MCF 10A (cell line): ENCODE measurements around the gene EHD3. TPM values are rescaled to one million over a fixed set of nuclear protein-coding genes. Genes with fewer than 3 reads are reported as not detected.

Experiments used
- BruUV-seq: library from RNA; stranded (reverse); fragments of 400-500 nt; replicated peaks from 2 replicates; lab custom pipeline; 2021; lab: Mats Ljungman, UMichigan
- CTCF ChIA-PET: fragments of 300-600 bp; sonication (Branson Sonifier 250); formaldehyde crosslinking; extraction: SDS; loops from one replicate; lab custom pipeline; 2021; ENCODE audit warnings: antibody characterized with exemption, inconsistent platforms; lab: Yijun Ruan, JAX
- POLR2A ChIA-PET: fragments of 300-600, 350-650 bp; sonication (Branson Sonifier 250); formaldehyde crosslinking; extraction: SDS; loops from one replicate; lab custom pipeline; 2020; ENCODE audit warnings: antibody characterized with exemption, inconsistent platforms; lab: Yijun Ruan, JAX
- DNase-seq: peaks from one replicate; pipeline ENCODE4 v3.0.0-alpha.2; 2018; ENCODE audit not compliant: unreplicated experiment
- H3K27ac Mint-ChIP-seq: one replicate; pipeline ENCODE4 v1.8.0; 2022; ENCODE audit warnings: mild to moderate bottlenecking, low read depth, mixed read lengths; ENCODE audit not compliant: unreplicated experiment
- H3K27me3 Mint-ChIP-seq: one replicate; pipeline ENCODE4 v1.8.0; 2022; ENCODE audit warnings: mixed read lengths; ENCODE audit not compliant: insufficient read depth, unreplicated experiment
- H3K36me3 Mint-ChIP-seq: one replicate; pipeline ENCODE4 v1.8.0; 2022; ENCODE audit warnings: mild to moderate bottlenecking, moderate library complexity, mixed read lengths; ENCODE audit not compliant: insufficient read depth, unreplicated experiment
- H3K4me1 Mint-ChIP-seq: one replicate; pipeline ENCODE4 v1.8.0; 2022; ENCODE audit warnings: mixed read lengths; ENCODE audit not compliant: insufficient read depth, unreplicated experiment
- H3K4me3 Mint-ChIP-seq: one replicate; pipeline ENCODE4 v1.8.0; 2022; ENCODE audit warnings: mild to moderate bottlenecking, moderate library complexity, mixed read lengths; ENCODE audit not compliant: unreplicated experiment
- H3K9me3 Mint-ChIP-seq: one replicate; pipeline ENCODE4 v1.8.0; 2022; ENCODE audit warnings: mixed read lengths; ENCODE audit not compliant: unreplicated experiment
- intact Hi-C: fragments of 100-400 bp; cut with micrococcal nuclease; formaldehyde crosslinking; loops from 2 replicates; pipeline ENCODE4 v1.14.1; 2022
- total RNA-seq: library from RNA; stranded (reverse); gene quantifications from 2 replicates; pipeline ENCODE4 v1.2.3, GENCODE V29; 2022
- TF ChIP-seq, protein P1 (sequence below): fragments of 200-600 bp; IDR thresholded peaks from one replicate; pipeline ENCODE4 v1.8.0; 2022; ENCODE audit warnings: antibody characterized with exemption, mild to moderate bottlenecking; ENCODE audit not compliant: unreplicated experiment

Gene EHD3
- total RNA-seq, 1 experiment from 2014 or later: 0.49 TPM

DNA sequence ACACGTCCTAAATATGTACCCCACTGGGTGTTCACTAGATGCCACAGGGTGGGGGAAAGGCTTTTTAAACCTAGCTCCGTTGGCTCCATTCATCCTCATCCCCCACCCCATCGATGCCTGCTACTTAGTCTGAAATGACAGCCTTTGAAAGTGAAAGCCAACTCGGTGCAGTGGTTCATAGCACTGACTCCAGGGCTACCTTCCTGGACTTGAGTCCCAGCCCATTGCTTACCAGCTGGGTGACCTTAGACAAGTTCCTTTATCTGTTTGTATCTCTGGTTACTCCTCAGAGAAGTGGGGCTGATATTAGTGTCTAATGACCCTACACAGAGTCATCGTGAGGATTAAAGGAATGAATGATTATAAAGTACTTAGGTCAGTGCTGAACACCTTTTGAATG is 24.4 kb downstream of the EHD3 start:
- no TSS peak for BruUV-seq
- H3K9me3 Mint-ChIP-seq: no peaks in the 10 kb centered on the region
- CTCF ChIA-PET: interaction anchor here (0.6 kb wide), 1 partner anchor 999 kb away, joined by 4 read pairs; no protein-coding TSS in a partner anchor
- no peak overlapping the region for H3K4me3 Mint-ChIP-seq
- DNase-seq: no peak
- H3K27ac Mint-ChIP-seq: no peak overlapping the region
- intact Hi-C loops: no loop called here
- no peaks in the 10 kb centered on the region for H3K4me1 Mint-ChIP-seq
- no peaks in the 10 kb centered on the region for H3K27me3 Mint-ChIP-seq
- H3K36me3 Mint-ChIP-seq: no peaks in the 10 kb centered on the region
- TF ChIP-seq, protein P1, sequence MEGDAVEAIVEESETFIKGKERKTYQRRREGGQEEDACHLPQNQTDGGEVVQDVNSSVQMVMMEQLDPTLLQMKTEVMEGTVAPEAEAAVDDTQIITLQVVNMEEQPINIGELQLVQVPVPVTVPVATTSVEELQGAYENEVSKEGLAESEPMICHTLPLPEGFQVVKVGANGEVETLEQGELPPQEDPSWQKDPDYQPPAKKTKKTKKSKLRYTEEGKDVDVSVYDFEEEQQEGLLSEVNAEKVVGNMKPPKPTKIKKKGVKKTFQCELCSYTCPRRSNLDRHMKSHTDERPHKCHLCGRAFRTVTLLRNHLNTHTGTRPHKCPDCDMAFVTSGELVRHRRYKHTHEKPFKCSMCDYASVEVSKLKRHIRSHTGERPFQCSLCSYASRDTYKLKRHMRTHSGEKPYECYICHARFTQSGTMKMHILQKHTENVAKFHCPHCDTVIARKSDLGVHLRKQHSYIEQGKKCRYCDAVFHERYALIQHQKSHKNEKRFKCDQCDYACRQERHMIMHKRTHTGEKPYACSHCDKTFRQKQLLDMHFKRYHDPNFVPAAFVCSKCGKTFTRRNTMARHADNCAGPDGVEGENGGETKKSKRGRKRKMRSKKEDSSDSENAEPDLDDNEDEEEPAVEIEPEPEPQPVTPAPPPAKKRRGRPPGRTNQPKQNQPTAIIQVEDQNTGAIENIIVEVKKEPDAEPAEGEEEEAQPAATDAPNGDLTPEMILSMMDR: no peak
- POLR2A ChIA-PET: interaction anchor here (0.6 kb wide), 1 partner anchor 680 kb away, joined by 3 read pairs; no protein-coding TSS in a partner anchor

DNA sequence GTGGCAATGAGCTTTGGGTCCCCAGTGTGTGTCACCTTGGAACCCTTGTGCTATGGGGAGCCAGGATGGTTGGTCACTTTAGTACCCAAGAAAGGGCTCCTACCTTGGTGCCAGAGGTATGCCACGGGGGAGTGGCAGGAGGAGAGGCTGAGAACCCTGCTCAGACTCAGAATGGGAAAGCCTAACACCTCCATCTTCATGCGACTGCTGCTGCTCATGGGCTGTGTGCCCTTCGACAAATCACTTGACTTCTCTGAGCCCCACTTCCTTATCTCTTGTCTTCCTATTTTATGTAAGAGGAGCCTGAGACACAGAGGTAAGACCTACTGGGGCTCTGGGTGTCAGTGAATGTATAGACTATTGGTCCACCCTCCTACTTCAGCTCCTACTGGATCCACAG is 25.1 kb downstream of the EHD3 start:
- TF ChIP-seq, protein P1: no peak
- Mint-ChIP-seq H3K27me3 (no peaks in the 10 kb centered on the region), H3K4me3 (no peak overlapping the region), H3K36me3 (no peaks in the 10 kb centered on the region), H3K4me1 (no peaks in the 10 kb centered on the region), H3K27ac (no peak overlapping the region), H3K9me3 (no peaks in the 10 kb centered on the region)
- ChIA-PET POLR2A (no interaction called here), CTCF (no interaction called here)
- DNase-seq: no peak
- no TSS peak for BruUV-seq
- intact Hi-C loops: no loop called here

GRCh38 chr2:31260870-31261269 is 26.9 kb downstream of the EHD3 start:
- Mint-ChIP-seq H3K9me3 (no peaks in the 10 kb centered on the region), H3K36me3 (no peaks in the 10 kb centered on the region), H3K27me3 (no peaks in the 10 kb centered on the region), H3K27ac (no peak overlapping the region), H3K4me3 (no peak overlapping the region), H3K4me1 (no peaks in the 10 kb centered on the region)
- ChIA-PET CTCF (no interaction called here), POLR2A (interaction anchor here (0.5 kb wide), 1 partner anchor 1712 kb away, joined by 3 read pairs; no protein-coding TSS in a partner anchor)
- no peak for DNase-seq
- BruUV-seq: no TSS peak
- intact Hi-C loops: no loop called here
- TF ChIP-seq, protein P1: no peak

DNA sequence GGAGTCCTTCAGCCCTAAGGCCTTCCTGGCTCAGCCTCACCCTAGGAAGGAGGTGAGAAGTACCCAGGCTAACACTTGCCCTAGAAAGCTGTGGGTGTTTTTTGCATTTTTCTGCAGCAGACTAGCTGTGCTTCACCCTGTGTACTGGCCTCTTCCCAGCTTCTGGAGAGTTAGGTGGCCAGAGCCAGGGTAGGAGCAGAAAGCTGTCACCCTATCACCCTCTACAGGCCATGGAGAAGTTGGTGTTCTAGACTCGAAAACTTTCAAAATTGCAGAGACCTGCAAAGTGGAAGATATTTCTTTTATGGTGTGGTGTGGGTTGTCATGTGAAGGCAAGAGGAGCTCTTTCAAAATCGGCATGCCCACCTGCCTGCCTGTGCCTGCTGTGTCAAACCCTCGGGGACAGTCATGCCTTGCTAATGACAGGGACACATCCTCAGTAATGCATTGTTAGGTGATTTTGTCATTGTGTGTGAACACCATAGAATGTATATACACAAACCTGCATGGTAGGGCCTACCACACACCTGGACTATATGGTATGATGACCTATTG is 29.8 kb downstream of the EHD3 start:
- Mint-ChIP-seq H3K9me3 (no peaks in the 10 kb centered on the region), H3K27me3 (no peaks in the 10 kb centered on the region), H3K27ac (no peak overlapping the region), H3K36me3 (no peaks in the 10 kb centered on the region), H3K4me3 (no peak overlapping the region), H3K4me1 (no peaks in the 10 kb centered on the region)
- intact Hi-C loops: no loop called here
- ChIA-PET POLR2A (no interaction called here), CTCF (interaction anchor here (1.0 kb wide), 1 partner anchor 30 kb away, joined by 6 read pairs; the partner anchor contains the start of gene EHD3)
- TF ChIP-seq, protein P1: no peak
- no TSS peak for BruUV-seq
- no peak for DNase-seq
